GM18499 (cell line): ENCODE measurements around the gene UBE2S.
"Not testable (repeated sequence)": the region's sequence is repeated elsewhere in the genome, so short reads cannot be mapped to it uniquely, and the experiment has no call there.

Source experiments
- ATAC-seq: cut with Tn5 transposase; IDR thresholded peaks from one replicate; pipeline ENCODE4 v1.9.1; 2021; ENCODE audit warnings: moderate number of reproducible peaks; ENCODE audit not compliant: insufficient read depth, unreplicated experiment

The UBE2S gene

GRCh38 chr19:55406826-55407549 is 600 bp downstream of the UBE2S start:
- ATAC-seq: no peak

GRCh38 chr19:55406091-55406825 is 1.3 kb downstream of the UBE2S start:
- no peak for ATAC-seq

- ATAC-seq: no peak
Observed at GRCh38 chr19:55405638-55406037, 1.9 kb downstream of the UBE2S start.

- ATAC-seq: no peak
Observed at GRCh38 chr19:55402509-55402908, 5.1 kb downstream of the UBE2S start.

GRCh38 chr19:55401390-55401789 is 6.2 kb downstream of the UBE2S start:
- ATAC-seq: not testable (repeated sequence)

- ATAC-seq: no peak
Observed at GRCh38 chr19:55400281-55401087, 7.1 kb downstream of the UBE2S start.

GRCh38 chr19:55398200-55398925 is 9.2 kb downstream of the UBE2S start:
- ATAC-seq: no peak

- ATAC-seq: no peak
Observed at GRCh38 chr19:55392820-55393761, 14.5 kb downstream of the UBE2S start.

GRCh38 chr19:55391702-55392615 is 15.6 kb downstream of the UBE2S start:
- ATAC-seq: no peak

GRCh38 chr19:55391191-55391670 is 16.4 kb downstream of the UBE2S start:
- ATAC-seq: no peak

- no peak for ATAC-seq
Observed at GRCh38 chr19:55390461-55390880, 17.1 kb downstream of the UBE2S start.

- no peak for ATAC-seq
Observed at GRCh38 chr19:55389386-55390317, 17.9 kb downstream of the UBE2S start.

- ATAC-seq: no peak
Observed at GRCh38 chr19:55387736-55388497, 19.7 kb downstream of the UBE2S start.

- no peak for ATAC-seq
Observed at GRCh38 chr19:55386493-55386971, 21.1 kb downstream of the UBE2S start.

- peak; percentile 64 for ATAC-seq
Observed at GRCh38 chr19:55385724-55386492, 21.7 kb downstream of the UBE2S start, which contains the start of gene RPL28. RPL28 (plus strand) TSS chr19:55385932; CDS start chr19:55386358, 426 bp downstream.
